ENCODE measurements around the gene ARL9. TPM values are rescaled to one million over a fixed set of nuclear protein-coding genes. Genes with fewer than 3 reads are reported as not detected.
A peak's percentile ranks its signal among the peaks of the same experiment; 100 is the strongest.

ARL9 gene
- total and polyA plus RNA-seq, 9 of the 15 experiments (the other 6 are each of a cell fraction or from before 2014, with no cell fraction given): 0.10 to 0.15 (median 0.11) TPM; not detected in 6

DNA sequence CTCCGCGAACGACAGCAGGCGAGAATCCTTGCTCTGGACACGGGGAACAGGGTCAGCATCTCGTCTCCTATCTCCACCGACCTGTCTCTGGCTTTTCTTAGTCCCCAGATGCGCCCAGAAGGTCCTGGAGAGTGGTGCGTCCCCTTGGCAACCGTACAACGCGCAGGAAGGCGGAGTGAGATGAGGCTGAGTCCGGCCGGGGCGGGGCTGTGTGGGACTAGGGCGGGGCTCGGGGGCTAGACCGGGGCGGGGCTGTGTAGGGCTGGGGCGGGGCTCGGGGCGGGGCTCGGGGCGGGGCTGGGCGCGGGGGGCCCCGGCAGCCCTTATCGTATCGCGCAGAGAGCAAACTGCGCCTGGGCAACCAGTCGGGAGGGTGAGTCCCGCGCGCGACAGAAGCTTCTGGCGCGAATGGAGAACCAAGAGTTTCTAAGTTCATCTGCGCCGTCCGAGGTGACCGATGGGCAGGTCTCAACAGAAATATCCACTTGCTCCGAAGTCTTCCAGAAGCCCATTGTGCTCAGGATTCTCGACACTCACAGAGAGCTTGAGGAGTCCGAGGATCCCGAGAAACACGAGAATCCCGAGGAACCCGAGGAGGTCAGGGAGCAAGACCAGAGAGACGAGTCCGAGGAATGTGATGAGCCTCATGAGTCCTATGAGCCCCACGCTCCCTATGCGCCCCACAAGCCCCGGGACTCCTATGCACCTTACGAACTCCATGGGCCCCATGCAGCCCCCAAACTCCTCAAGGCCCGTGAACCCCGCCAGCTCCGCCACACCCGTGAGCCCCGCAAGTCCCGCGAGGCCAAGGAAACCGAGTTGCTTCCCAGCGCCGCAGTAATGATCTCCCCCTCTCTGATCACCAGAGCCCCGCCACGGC is 24.9 kb downstream of the ARL9 start (continued):
- TF ChIP-seq, protein P1, sequence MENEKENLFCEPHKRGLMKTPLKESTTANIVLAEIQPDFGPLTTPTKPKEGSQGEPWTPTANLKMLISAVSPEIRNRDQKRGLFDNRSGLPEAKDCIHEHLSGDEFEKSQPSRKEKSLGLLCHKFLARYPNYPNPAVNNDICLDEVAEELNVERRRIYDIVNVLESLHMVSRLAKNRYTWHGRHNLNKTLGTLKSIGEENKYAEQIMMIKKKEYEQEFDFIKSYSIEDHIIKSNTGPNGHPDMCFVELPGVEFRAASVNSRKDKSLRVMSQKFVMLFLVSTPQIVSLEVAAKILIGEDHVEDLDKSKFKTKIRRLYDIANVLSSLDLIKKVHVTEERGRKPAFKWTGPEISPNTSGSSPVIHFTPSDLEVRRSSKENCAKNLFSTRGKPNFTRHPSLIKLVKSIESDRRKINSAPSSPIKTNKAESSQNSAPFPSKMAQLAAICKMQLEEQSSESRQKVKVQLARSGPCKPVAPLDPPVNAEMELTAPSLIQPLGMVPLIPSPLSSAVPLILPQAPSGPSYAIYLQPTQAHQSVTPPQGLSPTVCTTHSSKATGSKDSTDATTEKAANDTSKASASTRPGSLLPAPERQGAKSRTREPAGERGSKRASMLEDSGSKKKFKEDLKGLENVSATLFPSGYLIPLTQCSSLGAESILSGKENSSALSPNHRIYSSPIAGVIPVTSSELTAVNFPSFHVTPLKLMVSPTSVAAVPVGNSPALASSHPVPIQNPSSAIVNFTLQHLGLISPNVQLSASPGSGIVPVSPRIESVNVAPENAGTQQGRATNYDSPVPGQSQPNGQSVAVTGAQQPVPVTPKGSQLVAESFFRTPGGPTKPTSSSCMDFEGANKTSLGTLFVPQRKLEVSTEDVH (IDR thresholded peaks at IDR 0.05; ENCODE audit: low read depth, partially characterized antibody): no peak
- no peak for TF ChIP-seq ZNF146 (CRISPR knock-in tag; IDR thresholded peaks at IDR 0.05; ENCODE audit: unreplicated experiment)
- no peak for TF ChIP-seq ETV6 (IDR thresholded peaks at IDR 0.05; ENCODE audit: borderline replicate concordance in 1 of 2, low read depth in 2 of 2, low read length in 1 of 2)
- no peak for TF ChIP-seq ETV6 (CRISPR knock-in tag; IDR thresholded peaks at IDR 0.05; ENCODE audit: borderline replicate concordance)
- TF ChIP-seq POLR2A (conservative IDR thresholded peaks at IDR 0.05): peak; percentile 92
- peak; percentile 83 for TF ChIP-seq L3MBTL2 (IDR thresholded peaks at IDR 0.05)
- TF ChIP-seq BRCA1 (IDR thresholded peaks at IDR 0.05): no peak
- no peak for TF ChIP-seq BRCA1 (CRISPR knock-in tag; IDR thresholded peaks at IDR 0.05)
- TF ChIP-seq, protein P2, sequence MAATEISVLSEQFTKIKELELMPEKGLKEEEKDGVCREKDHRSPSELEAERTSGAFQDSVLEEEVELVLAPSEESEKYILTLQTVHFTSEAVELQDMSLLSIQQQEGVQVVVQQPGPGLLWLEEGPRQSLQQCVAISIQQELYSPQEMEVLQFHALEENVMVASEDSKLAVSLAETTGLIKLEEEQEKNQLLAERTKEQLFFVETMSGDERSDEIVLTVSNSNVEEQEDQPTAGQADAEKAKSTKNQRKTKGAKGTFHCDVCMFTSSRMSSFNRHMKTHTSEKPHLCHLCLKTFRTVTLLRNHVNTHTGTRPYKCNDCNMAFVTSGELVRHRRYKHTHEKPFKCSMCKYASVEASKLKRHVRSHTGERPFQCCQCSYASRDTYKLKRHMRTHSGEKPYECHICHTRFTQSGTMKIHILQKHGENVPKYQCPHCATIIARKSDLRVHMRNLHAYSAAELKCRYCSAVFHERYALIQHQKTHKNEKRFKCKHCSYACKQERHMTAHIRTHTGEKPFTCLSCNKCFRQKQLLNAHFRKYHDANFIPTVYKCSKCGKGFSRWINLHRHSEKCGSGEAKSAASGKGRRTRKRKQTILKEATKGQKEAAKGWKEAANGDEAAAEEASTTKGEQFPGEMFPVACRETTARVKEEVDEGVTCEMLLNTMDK (IDR thresholded peaks at IDR 0.05; ENCODE audit: borderline replicate concordance, insufficient read depth, low read depth, low read length, poor library complexity, severe bottlenecking): no peak
- no peak for TF ChIP-seq BCL6 (CRISPR knock-in tag; IDR thresholded peaks at IDR 0.05)
- peak in 1 of 3 experiments; percentile 57 for TF ChIP-seq YY1 (IDR thresholded peaks at IDR 0.05; ENCODE audit: borderline replicate concordance in 1 of 3, control insufficient read depth in 1 of 3, extremely low read depth in 1 of 3, insufficient read depth in 3 of 3, insufficient read length in 1 of 3, insufficient replicate concordance in 2 of 3, low read depth in 1 of 3, low read length in 2 of 3)
- TF ChIP-seq, protein P3, sequence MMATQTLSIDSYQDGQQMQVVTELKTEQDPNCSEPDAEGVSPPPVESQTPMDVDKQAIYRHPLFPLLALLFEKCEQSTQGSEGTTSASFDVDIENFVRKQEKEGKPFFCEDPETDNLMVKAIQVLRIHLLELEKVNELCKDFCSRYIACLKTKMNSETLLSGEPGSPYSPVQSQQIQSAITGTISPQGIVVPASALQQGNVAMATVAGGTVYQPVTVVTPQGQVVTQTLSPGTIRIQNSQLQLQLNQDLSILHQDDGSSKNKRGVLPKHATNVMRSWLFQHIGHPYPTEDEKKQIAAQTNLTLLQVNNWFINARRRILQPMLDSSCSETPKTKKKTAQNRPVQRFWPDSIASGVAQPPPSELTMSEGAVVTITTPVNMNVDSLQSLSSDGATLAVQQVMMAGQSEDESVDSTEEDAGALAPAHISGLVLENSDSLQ (IDR thresholded peaks at IDR 0.05): no peak
- TF ChIP-seq, protein P4, sequence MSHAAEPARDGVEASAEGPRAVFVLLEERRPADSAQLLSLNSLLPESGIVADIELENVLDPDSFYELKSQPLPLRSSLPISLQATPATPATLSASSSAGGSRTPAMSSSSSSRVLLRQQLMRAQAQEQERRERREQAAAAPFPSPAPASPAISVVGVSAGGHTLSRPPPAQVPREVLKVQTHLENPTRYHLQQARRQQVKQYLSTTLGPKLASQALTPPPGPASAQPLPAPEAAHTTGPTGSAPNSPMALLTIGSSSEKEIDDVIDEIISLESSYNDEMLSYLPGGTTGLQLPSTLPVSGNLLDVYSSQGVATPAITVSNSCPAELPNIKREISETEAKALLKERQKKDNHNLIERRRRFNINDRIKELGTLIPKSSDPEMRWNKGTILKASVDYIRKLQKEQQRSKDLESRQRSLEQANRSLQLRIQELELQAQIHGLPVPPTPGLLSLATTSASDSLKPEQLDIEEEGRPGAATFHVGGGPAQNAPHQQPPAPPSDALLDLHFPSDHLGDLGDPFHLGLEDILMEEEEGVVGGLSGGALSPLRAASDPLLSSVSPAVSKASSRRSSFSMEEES (CRISPR knock-in tag; IDR thresholded peaks at IDR 0.05): no peak

All from K562 (cell line).